H1 (cell line): ENCODE data around the gene SEPTIN5. TPM values are rescaled to one million over a fixed set of nuclear protein-coding genes. Genes with fewer than 3 reads are reported as not detected.

Experiments used
- BCL11A ChIP-seq, 2 experiments: IDR thresholded peaks; one replicate each; pipeline ENCODE4 v1.6.1; 2011; ENCODE audit warnings: low read depth in 2 of 2, low read length in 2 of 2, mild to moderate bottlenecking in 2 of 2
- CHD2 ChIP-seq: IDR thresholded peaks from 2 replicates; pipeline ENCODE4 v1.6.1; 2012; ENCODE audit warnings: low read length, improper control_type of control experiment
- JUN ChIP-seq: IDR thresholded peaks from 2 replicates; pipeline ENCODE4 v1.6.1; 2011; ENCODE audit warnings: low read depth, mild to moderate bottlenecking, improper control_type of control experiment, low read length
- RNF2 ChIP-seq: fragments of 200-900, 300-1000 bp; sonication (generic); IDR thresholded peaks from 2 replicates; pipeline ENCODE4 v1.7.1; 2016; ENCODE audit warnings: borderline replicate concordance, low read depth, mild to moderate bottlenecking, antibody characterized with exemption, low read length; ENCODE audit not compliant: poor library complexity, severe bottlenecking; ENCODE audit errors: missing control alignments
- SIX5 ChIP-seq: IDR thresholded peaks from 2 replicates; pipeline ENCODE4 v1.6.1; 2011; ENCODE audit warnings: mild to moderate bottlenecking, low read depth, low read length
- polyA plus RNA-seq, 7 experiments: library from polyadenylated mRNA; depleted of rRNA in 3 of 7; stranded (reverse) in 5 of 7; unstranded in 2 of 7; fragments of >200 nt in 5 of 7; fragments of 200-250 nt in 2 of 7; gene quantifications; 1 replicate in 5 of 7; 2 replicates in 1 of 7; 4 replicates in 1 of 7; pipeline versions ENCODE4 v1.2.1 to v1.2.3, GENCODE V29; 2011 to 2013; ENCODE audit warnings: missing spikeins in 2 of 7, mixed read lengths in 2 of 7
- total RNA-seq: library from RNA; stranded (reverse); fragmentation: NEBNext Ultra II Directional; extraction: Animal tissue kit (Norgen Biotek cat#: 25700); gene quantifications from 2 replicates; pipeline ENCODE4 v1.2.1, GENCODE V29; 2021

Gene SEPTIN5
- total and polyA plus RNA-seq, 2 of the 8 experiments (the other 6 are each of a cell fraction or from before 2014, with no cell fraction given), result 6.0 to 8.6 TPM

DNA sequence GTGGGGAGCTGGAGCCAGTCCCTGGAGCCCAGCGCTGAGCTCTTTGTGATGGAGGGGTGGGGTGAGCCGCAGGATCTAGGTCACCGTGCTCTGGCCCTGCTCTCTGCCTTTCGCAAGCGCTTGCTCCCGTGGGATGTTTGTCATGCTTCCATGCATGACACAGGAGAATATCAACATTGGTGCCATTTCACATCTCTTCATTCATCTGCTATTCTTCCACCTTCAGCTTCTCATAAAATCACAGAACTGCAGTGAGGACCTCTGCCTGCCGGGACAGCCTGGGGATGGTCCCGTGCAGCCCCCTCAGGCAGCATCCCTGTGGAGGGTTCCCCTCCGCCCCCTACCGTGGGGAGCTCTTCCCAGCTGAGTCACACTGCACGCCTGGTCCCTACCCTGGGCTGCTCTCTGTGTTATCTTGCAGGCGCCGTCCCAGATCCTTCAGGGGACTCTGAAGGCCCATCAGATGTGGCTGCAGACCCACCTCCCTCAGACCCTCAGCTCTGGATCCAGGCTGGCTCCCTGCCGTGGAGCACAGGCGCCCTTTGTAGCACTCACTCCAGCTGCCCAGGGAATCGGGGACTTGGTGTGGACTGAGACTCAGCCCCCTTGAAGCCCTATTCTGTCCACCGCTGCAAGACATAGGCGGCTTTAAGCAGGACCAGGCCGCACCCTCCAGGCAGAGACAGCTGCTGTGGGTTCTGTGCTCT lies 5.1 kb upstream of the SEPTIN5 start (continued):
- no peak for TF ChIP-seq RNF2
- TF ChIP-seq BCL11A (IDR thresholded peaks at IDR 0.05; ENCODE audit: low read depth in 2 of 2, low read length in 2 of 2), result no peak
- TF ChIP-seq SIX5, result no peak
- TF ChIP-seq CHD2, result no peak
- no peak for TF ChIP-seq JUN
